Breast epithelium (tissue), 4 donors: ENCODE data around the gene PRPF6. TPM values are rescaled to one million over a fixed set of nuclear protein-coding genes. Genes with fewer than 3 reads are reported as not detected.
"Not testable (repeated sequence)": the region's sequence is repeated elsewhere in the genome, so short reads cannot be mapped to it uniquely, and the experiment has no call there.

ENCODE experiments used
- DNase-seq, 2 donors: peaks; one replicate each; pipeline ENCODE4 v3.0.0-alpha.2; 2019; ENCODE audit warnings: low spot score in 2 of 2
- H3K27ac ChIP-seq, 2 donors: fragments of 200-600 bp; sonication (generic) in 1 of 2; one replicate each; pipeline ENCODE4 v1.5.1; 2016 to 2019; ENCODE audit warnings: mild to moderate bottlenecking in 1 of 2
- H3K27me3 ChIP-seq, 2 donors: fragments of 200-600 bp; sonication (generic) in 1 of 2; one replicate each; pipeline versions ENCODE4 v1.5.1 to v1.6.0; 2017 to 2019; ENCODE audit warnings: control low read depth in 1 of 2, mild to moderate bottlenecking in 1 of 2
- H3K36me3 ChIP-seq: fragments of 200-600 bp; one replicate; pipeline ENCODE4 v1.5.1; 2019
- H3K4me1 ChIP-seq, 2 donors: fragments of 200-600 bp; sonication (generic); one replicate each; pipeline ENCODE4 v1.5.1; 2016 to 2019; ENCODE audit warnings: control low read depth in 1 of 2
- H3K4me3 ChIP-seq, 3 donors: fragments of 200-600 bp; sonication (generic); 1 replicate in 2 of 3; 2 replicates in 1 of 3; pipeline ENCODE4 v1.5.1; 2016 to 2019; ENCODE audit warnings: mild to moderate bottlenecking in 3 of 3, moderate library complexity in 2 of 3
- H3K9me3 ChIP-seq, 2 donors: fragments of 200-600 bp; sonication (generic) in 1 of 2; one replicate each; pipeline ENCODE4 v1.5.1; 2016 to 2019; ENCODE audit warnings: control low read depth in 1 of 2
- CTCF ChIP-seq, 3 donors: fragments of 450-650 bp; IDR thresholded peaks; one replicate each; pipeline ENCODE4 v1.5.1; 2016 to 2017; ENCODE audit warnings: antibody characterized with exemption in 3 of 3, mild to moderate bottlenecking in 3 of 3, moderate library complexity in 3 of 3
- POLR2A ChIP-seq: fragments of 450-650 bp; IDR thresholded peaks from one replicate; pipeline ENCODE4 v1.6.1; 2016; ENCODE audit warnings: antibody characterized with exemption, mild to moderate bottlenecking, moderate library complexity
- POLR2AphosphoS5 ChIP-seq, 3 donors: sonication (generic); formaldehyde crosslinking; IDR thresholded peaks; one replicate each; pipeline ENCODE4 v1.6.1; 2017; ENCODE audit warnings: antibody characterized with exemption in 3 of 3
- intact Hi-C: fragments of 100-400 bp; cut with DNase I; formaldehyde crosslinking; loops from one replicate; pipeline ENCODE4 v1.15.1; 2023; ENCODE audit warnings: low total_unique reads
- total RNA-seq, 3 donors: library from RNA; depleted of rRNA; stranded (reverse); fragments of >200 nt; gene quantifications; one replicate each; pipeline ENCODE4 v1.1.0, GENCODE V29; 2016

PRPF6 gene
- total RNA-seq, 3 donors from 2014 or later = 53.9 to 67.5 (median 59.6) TPM

- no peak overlapping the region for H3K4me3 ChIP-seq
- H3K9me3 ChIP-seq = no peaks in the 10 kb centered on the region
- H3K27me3 ChIP-seq = no peaks in the 10 kb centered on the region
- H3K36me3 ChIP-seq = peaks cover 8% of the 10 kb centered on the region
- H3K4me1 ChIP-seq = peaks cover 20 to 21% of the 10 kb centered on the region in 2 donors
- no peak for DNase-seq
- intact Hi-C loops = no loop called here
- no peak for TF ChIP-seq CTCF (IDR thresholded peaks at IDR 0.05)
- TF ChIP-seq POLR2A = no peak
- H3K27ac ChIP-seq = peak overlapping the region in 1 of 2 donors; percentile 78
Observed at GRCh38 chr20:63958471-63958870, 22.5 kb upstream of the PRPF6 start.

- no peak for DNase-seq
- TF ChIP-seq CTCF (IDR thresholded peaks at IDR 0.05) = no peak
- TF ChIP-seq POLR2AphosphoS5 (IDR thresholded peaks at IDR 0.05) = no peak
- TF ChIP-seq POLR2A = no peak
- Histone ChIP-seq H3K36me3 (peaks cover 8% of the 10 kb centered on the region), H3K4me3 (no peak overlapping the region), H3K27me3 (no peaks in the 10 kb centered on the region), H3K27ac (no peak overlapping the region), H3K4me1 (peaks cover 17% of the 10 kb centered on the region in 2 donors), H3K9me3 (no peaks in the 10 kb centered on the region)
- intact Hi-C loops = no loop called here
Observed at GRCh38 chr20:63958964-63959698, 21.8 kb upstream of the PRPF6 start.

GRCh38 chr20:63959699-63960075, 21.2 kb upstream of the PRPF6 start:
- Histone ChIP-seq H3K36me3 (peaks cover 8% of the 10 kb centered on the region), H3K27me3 (no peaks in the 10 kb centered on the region), H3K4me1 (peaks cover 11% of the 10 kb centered on the region in 2 donors), H3K4me3 (no peak overlapping the region), H3K9me3 (peaks cover 0 to 5% of the 10 kb centered on the region in 2 donors), H3K27ac (no peak overlapping the region)
- TF ChIP-seq POLR2A = no peak
- no peak for TF ChIP-seq POLR2AphosphoS5 (IDR thresholded peaks at IDR 0.05)
- TF ChIP-seq CTCF (IDR thresholded peaks at IDR 0.05) = no peak
- DNase-seq = no peak
- intact Hi-C loops = no loop called here

GRCh38 chr20:63960654-63961621, 20.0 kb upstream of the PRPF6 start:
- H3K4me1 ChIP-seq = peaks cover 6 to 11% of the 10 kb centered on the region in 2 donors
- H3K4me3 ChIP-seq, DNase-seq, H3K9me3 ChIP-seq, H3K36me3 ChIP-seq, H3K27me3 ChIP-seq, H3K27ac ChIP-seq, intact Hi-C loops: not testable (repeated sequence)

GRCh38 chr20:63961664-63962425, 19.1 kb upstream of the PRPF6 start:
- peaks cover 0 to 15% of the 10 kb centered on the region in 2 donors for H3K9me3 ChIP-seq
- H3K27ac ChIP-seq = no peak overlapping the region
- H3K27me3 ChIP-seq = no peaks in the 10 kb centered on the region
- peaks cover 6 to 11% of the 10 kb centered on the region in 2 donors for H3K4me1 ChIP-seq
- intact Hi-C loops = no loop called here
- no peak overlapping the region for H3K4me3 ChIP-seq
- DNase-seq = no peak
- peaks cover 8% of the 10 kb centered on the region for H3K36me3 ChIP-seq
- TF ChIP-seq POLR2A = no peak
- no peak for TF ChIP-seq CTCF (IDR thresholded peaks at IDR 0.05)
- TF ChIP-seq POLR2AphosphoS5 (IDR thresholded peaks at IDR 0.05) = no peak
